ENCODE measurements around the gene SIRT1. TPM values are rescaled to one million over a fixed set of nuclear protein-coding genes. Genes with fewer than 3 reads are reported as not detected.

SIRT1 gene
- polyA plus RNA-seq, 3 donors = 4.4 to 8.4 (median 8.3) TPM

- H3K4me2 ChIP-seq (replicated peaks; ENCODE audit: extremely low read depth, low read length, poor library complexity, severe bottlenecking) = no peak overlapping the region
- WGBS (ENCODE audit: insufficient coverage) = no CpG with 5 or more reads among the region's 2 CpGs
Observed at GRCh38 chr10:67836488-67836887, 48.0 kb upstream of the SIRT1 start.

GRCh38 chr10:67836972-67837371 is 47.5 kb upstream of the SIRT1 start:
- TF ChIP-seq CTCF (IDR thresholded peaks at IDR 0.05) = no peak
- Histone ChIP-seq H2AFZ (ENCODE audit: insufficient read depth, low read depth, low read length, poor library complexity, severe bottlenecking) (no peak overlapping the region), H4K20me1 (ENCODE audit: insufficient read depth, low read length) (no peaks in the 10 kb centered on the region), H3K4me3 (replicated peaks in 1 of 3; ENCODE audit: low read depth in 2 of 3, low read length in 3 of 3) (no peak overlapping the region), H3K27me3 (ENCODE audit: control insufficient read depth in 2 of 2, insufficient read depth in 2 of 2, low read length in 2 of 2) (no peaks in the 10 kb centered on the region), H3K9ac (ENCODE audit: insufficient read depth, low read length, poor library complexity, severe bottlenecking) (no peak overlapping the region), H3K27ac (ENCODE audit: low read depth in 1 of 2, low read length in 2 of 2) (no peak overlapping the region), H3K36me3 (replicated peaks in 1 of 2; ENCODE audit: control insufficient read depth in 1 of 2, insufficient read depth in 2 of 2, low read length in 2 of 2) (no peaks in the 10 kb centered on the region), H3K4me2 (replicated peaks; ENCODE audit: extremely low read depth, low read length, poor library complexity, severe bottlenecking) (no peak overlapping the region), H3K4me1 (ENCODE audit: control insufficient read depth in 1 of 2, insufficient read depth in 2 of 2, low read length in 2 of 2) (peaks cover 0 to 4% of the 10 kb centered on the region in 2 donors), H3K9me3 (replicated peaks in 1 of 2; ENCODE audit: control insufficient read depth in 1 of 2, insufficient read depth in 1 of 2, low read length in 2 of 2) (no peaks in the 10 kb centered on the region), H3K79me2 (ENCODE audit: insufficient read depth, low read length) (no peaks in the 10 kb centered on the region)
- Mint-ChIP-seq H3K36me3 (no peaks in the 10 kb centered on the region), H3K4me1 (peaks cover 8% of the 10 kb centered on the region), H3K9me3 (peaks cover 0 to 6% (median 3%) of the 10 kb centered on the region in 7 donors), H3K27ac (no peak overlapping the region), H3K4me3 (no peak overlapping the region), H3K27me3 (ENCODE audit: low read depth in 3 of 3) (peaks cover 0 to 2% (median 1%) of the 10 kb centered on the region in 3 donors)
- no CpG with 5 or more reads among the region's 1 CpG for WGBS (ENCODE audit: insufficient coverage)
- no peak for DNase-seq
- intact Hi-C loops (cut with micrococcal nuclease) = no loop called here

More at GRCh38 chr10:67836488-67836887, 48.0 kb upstream of the SIRT1 start:
- no peak overlapping the region for H3K27ac ChIP-seq (ENCODE audit: low read depth in 1 of 2, low read length in 2 of 2)
- intact Hi-C loops (cut with micrococcal nuclease) = no loop called here
- peaks cover 8% of the 10 kb centered on the region for H3K4me1 Mint-ChIP-seq
- peaks cover 0 to 4% (median 3%) of the 10 kb centered on the region in 7 donors for H3K9me3 Mint-ChIP-seq
- H3K36me3 Mint-ChIP-seq = no peaks in the 10 kb centered on the region
- no peak overlapping the region for H3K4me3 Mint-ChIP-seq
- H3K4me3 ChIP-seq (replicated peaks in 1 of 3; ENCODE audit: low read depth in 2 of 3, low read length in 3 of 3) = no peak overlapping the region
- peaks cover 0 to 2% (median 1%) of the 10 kb centered on the region in 3 donors for H3K27me3 Mint-ChIP-seq (ENCODE audit: low read depth in 3 of 3)
- no peak overlapping the region for H2AFZ ChIP-seq (ENCODE audit: insufficient read depth, low read depth, low read length, poor library complexity, severe bottlenecking)
- H3K4me1 ChIP-seq (ENCODE audit: control insufficient read depth in 1 of 2, insufficient read depth in 2 of 2, low read length in 2 of 2) = peaks cover 0 to 4% of the 10 kb centered on the region in 2 donors
- no peak overlapping the region for H3K27ac Mint-ChIP-seq
- no peaks in the 10 kb centered on the region for H3K79me2 ChIP-seq (ENCODE audit: insufficient read depth, low read length)
- H3K9me3 ChIP-seq (replicated peaks in 1 of 2; ENCODE audit: control insufficient read depth in 1 of 2, insufficient read depth in 1 of 2, low read length in 2 of 2) = no peaks in the 10 kb centered on the region
- no peaks in the 10 kb centered on the region for H3K36me3 ChIP-seq (replicated peaks in 1 of 2; ENCODE audit: control insufficient read depth in 1 of 2, insufficient read depth in 2 of 2, low read length in 2 of 2)
- no peak overlapping the region for H3K9ac ChIP-seq (ENCODE audit: insufficient read depth, low read length, poor library complexity, severe bottlenecking)
- no peak for DNase-seq
- H3K27me3 ChIP-seq (ENCODE audit: control insufficient read depth in 2 of 2, insufficient read depth in 2 of 2, low read length in 2 of 2) = no peaks in the 10 kb centered on the region
- H4K20me1 ChIP-seq (ENCODE audit: insufficient read depth, low read length) = no peaks in the 10 kb centered on the region
- TF ChIP-seq CTCF (IDR thresholded peaks at IDR 0.05) = no peak

All from CD14-positive monocyte (primary cell).